ENCODE results near the gene ARSA. TPM values are rescaled to one million over a fixed set of nuclear protein-coding genes. Genes with fewer than 3 reads are reported as not detected.

ARSA gene
- total RNA-seq, 2 experiments from 2014 or later, result 19.5 to 20.0 TPM

GRCh38 chr22:50606946-50607658, 20.9 kb downstream of the ARSA start:
- ChIA-PET CTCF (interaction anchor here (1.0 kb wide), 1 partner anchor 79 kb away, joined by 3 read pairs; no protein-coding TSS in a partner anchor), POLR2A (no interaction called here)

- CTCF ChIA-PET, result interaction anchor here (1.0 kb wide), 1 partner anchor 79 kb away, joined by 3 read pairs; no protein-coding TSS in a partner anchor
- POLR2A ChIA-PET, result no interaction called here
These were observed 21.6 kb downstream of the ARSA start for GRCh38 chr22:50606165-50606945.

GRCh38 chr22:50605613-50606074, 22.3 kb downstream of the ARSA start:
- ChIA-PET POLR2A (no interaction called here), CTCF (interaction anchor here (1.0 kb wide), 1 partner anchor 78 kb away, joined by 3 read pairs; no protein-coding TSS in a partner anchor)

GRCh38 chr22:50605002-50605612, 22.8 kb downstream of the ARSA start:
- CTCF ChIA-PET, result no interaction called here
- POLR2A ChIA-PET, result no interaction called here

- POLR2A ChIA-PET, result no interaction called here
- CTCF ChIA-PET, result no interaction called here
These were observed 23.5 kb downstream of the ARSA start for GRCh38 chr22:50604256-50605001.

- POLR2A ChIA-PET, result no interaction called here
- CTCF ChIA-PET, result no interaction called here
These were observed 24.3 kb downstream of the ARSA start for GRCh38 chr22:50603511-50604255.

GRCh38 chr22:50602338-50602700, 25.6 kb downstream of the ARSA start:
- ChIA-PET CTCF (interaction anchor here (0.9 kb wide), 1 partner anchor 18 kb away, joined by 3 read pairs; no protein-coding TSS in a partner anchor), POLR2A (no interaction called here)

- ChIA-PET CTCF (interaction anchor here (0.9 to 1.3 kb wide), 2 partner anchors 19 to 76 kb away, joined by 3 read pairs; partner anchors contain the start of gene SCO2), POLR2A (no interaction called here)
These were observed 26.1 kb downstream of the ARSA start for GRCh38 chr22:50601669-50602337.

GRCh38 chr22:50600967-50601668, 26.8 kb downstream of the ARSA start:
- POLR2A ChIA-PET, result no interaction called here
- CTCF ChIA-PET, result interaction anchor here (0.9 to 1.3 kb wide), 2 partner anchors 19 to 75 kb away, joined by 3 read pairs; partner anchors contain the start of gene SCO2

- POLR2A ChIA-PET, result no interaction called here
These were observed 27.4 kb downstream of the ARSA start, which contains the start of gene MAPK8IP2 for GRCh38 chr22:50600538-50600937. TSS of gene MAPK8IP2 (plus strand) at chr22:50600793. CDS start at chr22:50600819, 26 bp downstream.

GRCh38 chr22:50599816-50600455, 28.0 kb downstream of the ARSA start:
- ChIA-PET CTCF (interaction anchor here (0.7 kb wide), 1 partner anchor 37 kb away, joined by 3 read pairs; the partner anchor contains the start of gene SYCE3), POLR2A (no interaction called here)

More at GRCh38 chr22:50600538-50600937, 27.4 kb downstream of the ARSA start, which contains the start of gene MAPK8IP2:
- CTCF ChIA-PET, result no interaction called here

- ChIA-PET CTCF (no interaction called here), POLR2A (no interaction called here)
These were observed 30.9 kb downstream of the ARSA start for GRCh38 chr22:50597097-50597496.

- CTCF ChIA-PET, result no interaction called here
These were observed 32.8 kb downstream of the ARSA start for GRCh38 chr22:50595189-50595588.

GRCh38 chr22:50587407-50587806, 40.5 kb downstream of the ARSA start:
- ChIA-PET POLR2A (no interaction called here), CTCF (interaction anchor here (1.0 to 1.6 kb wide), 3 partner anchors 9 to 33 kb away, joined by 3 to 4 read pairs (median 3); partner anchors contain the start of genes CPT1B and SYCE3)

More at GRCh38 chr22:50595189-50595588, 32.8 kb downstream of the ARSA start:
- POLR2A ChIA-PET, result interaction anchor here (0.7 kb wide), 1 partner anchor 87 kb away, joined by 3 read pairs; the partner anchor contains the start of genes LMF2 and NCAPH2

GRCh38 chr22:50586416-50586815, 41.5 kb downstream of the ARSA start:
- ChIA-PET CTCF (interaction anchor here (1.0 to 1.6 kb wide), 3 partner anchors 8 to 34 kb away, joined by 3 to 4 read pairs (median 3); partner anchors contain the start of genes CPT1B and SYCE3), POLR2A (no interaction called here)

GRCh38 chr22:50585781-50586180, 42.2 kb downstream of the ARSA start:
- POLR2A ChIA-PET, result interaction anchor here (0.5 kb wide), 1 partner anchor 172 kb away, joined by 3 read pairs; no protein-coding TSS in a partner anchor
- CTCF ChIA-PET, result interaction anchor here (2.1 kb wide), 1 partner anchor 23 kb away, joined by 7 read pairs; the partner anchor contains the start of gene SYCE3
